ENCODE measurements around the gene HSPG2. TPM values are rescaled to one million over a fixed set of nuclear protein-coding genes. Genes with fewer than 3 reads are reported as not detected.

Gene HSPG2
- total and polyA plus RNA-seq, 2 of the 13 experiments (the other 11 are each of a cell fraction or from before 2014, with no cell fraction given): 9.1 to 13.1 TPM

GRCh38 chr1:21937372-21938121, 437 bp upstream of the HSPG2 start (continued):
- TF ChIP-seq RNF2 (conservative IDR thresholded peaks at IDR 0.05; ENCODE audit: low read depth) (peak; percentile 42; the same call in 1 of the 2 replicates), BRF2 (CRISPR knock-in tag; IDR thresholded peaks at IDR 0.05) (no peak), HOXA9 (CRISPR knock-in tag; IDR thresholded peaks at IDR 0.05; ENCODE audit: borderline replicate concordance) (no peak), ZFP82 (CRISPR knock-in tag; IDR thresholded peaks at IDR 0.05; ENCODE audit: borderline replicate concordance) (no peak), SP4 (CRISPR knock-in tag; IDR thresholded peaks at IDR 0.05) (no peak), CREBL2 (CRISPR knock-in tag; IDR thresholded peaks at IDR 0.05; ENCODE audit: borderline replicate concordance) (no peak), ZNF264 (CRISPR knock-in tag; IDR thresholded peaks at IDR 0.05) (no peak), SPEN (CRISPR knock-in tag; IDR thresholded peaks at IDR 0.05; ENCODE audit: low read depth) (peak; percentile 6; the same call in 1 of the 2 replicates), THAP11 (CRISPR knock-in tag; IDR thresholded peaks at IDR 0.05) (0 out of 2 replicates have a peak, but pooled peaks have one; percentile 20), SMAD3 (CRISPR knock-in tag; IDR thresholded peaks at IDR 0.05) (no peak), CHCHD3 (CRISPR knock-in tag; IDR thresholded peaks at IDR 0.05) (no peak), TOE1 (CRISPR knock-in tag; IDR thresholded peaks at IDR 0.05) (no peak), ZNF687 (CRISPR knock-in tag; IDR thresholded peaks at IDR 0.05) (peak; percentile 78), NFATC3 (CRISPR knock-in tag; IDR thresholded peaks at IDR 0.05) (no peak), RBAK (CRISPR knock-in tag; IDR thresholded peaks at IDR 0.05) (no peak), BCL3 (CRISPR knock-in tag; IDR thresholded peaks at IDR 0.05) (no peak), ZNF362 (CRISPR knock-in tag; IDR thresholded peaks at IDR 0.05; ENCODE audit: borderline replicate concordance) (peak; percentile 58), FOXO1 (CRISPR knock-in tag; IDR thresholded peaks at IDR 0.05) (no peak), KLF12 (CRISPR knock-in tag; IDR thresholded peaks at IDR 0.05; ENCODE audit: borderline replicate concordance) (no peak), ZNF329 (CRISPR knock-in tag; IDR thresholded peaks at IDR 0.05; ENCODE audit: low read depth) (0 out of 2 replicates have a peak, but pooled peaks have one; percentile 30), DDIT3 (CRISPR knock-in tag; IDR thresholded peaks at IDR 0.05) (no peak), ZNF674 (CRISPR knock-in tag; IDR thresholded peaks at IDR 0.05; ENCODE audit: low read depth) (no peak)
